HL-60 (cell line): ENCODE measurements around the gene SDF4.

Source experiments
- DNase-seq, 2 experiments: peaks; one replicate each; pipeline ENCODE4 v3.0.0-alpha.2; 2010 to 2020; ENCODE audit warnings: low read depth in 1 of 2, low spot score in 1 of 2
- H3K27ac ChIP-seq: fragments of 250-450 bp; sonication (Bioruptor Pico); replicated peaks from 2 replicates; pipeline ENCODE4 v1.5.1; 2020; ENCODE audit warnings: mild to moderate bottlenecking, moderate library complexity
- H3K27me3 ChIP-seq: fragments of 250-450 bp; sonication (Bioruptor Pico); 2 replicates; pipeline ENCODE4 v1.5.1; 2021; ENCODE audit warnings: mild to moderate bottlenecking, moderate library complexity; ENCODE audit not compliant: insufficient read depth, poor library complexity, severe bottlenecking
- H3K4me3 ChIP-seq: replicated peaks from 2 replicates; pipeline ENCODE4 v1.5.1; 2011; ENCODE audit warnings: mild to moderate bottlenecking, control low read depth, low read length; ENCODE audit not compliant: insufficient read depth
- GABPA ChIP-seq: IDR thresholded peaks from 2 replicates; pipeline ENCODE4 v1.6.1; 2012; ENCODE audit warnings: low read depth
- POLR2AphosphoS5 ChIP-seq: IDR thresholded peaks from 2 replicates; pipeline ENCODE4 v1.6.1; 2012; ENCODE audit warnings: low read depth
- SPI1 ChIP-seq: IDR thresholded peaks from 2 replicates; pipeline ENCODE4 v1.6.1; 2012; ENCODE audit warnings: low read depth, mild to moderate bottlenecking, borderline replicate concordance
- TF ChIP-seq, protein P1 (sequence below): IDR thresholded peaks from one replicate; pipeline ENCODE4 v1.5.1; 2011; ENCODE audit warnings: low read length, control low read depth, inconsistent platforms; ENCODE audit not compliant: insufficient read depth
- TF ChIP-seq, protein P2 (sequence below): IDR thresholded peaks from 2 replicates; pipeline ENCODE4 v1.6.1; 2012; ENCODE audit warnings: low read depth; ENCODE audit not compliant: insufficient replicate concordance

The SDF4 gene

DNA sequence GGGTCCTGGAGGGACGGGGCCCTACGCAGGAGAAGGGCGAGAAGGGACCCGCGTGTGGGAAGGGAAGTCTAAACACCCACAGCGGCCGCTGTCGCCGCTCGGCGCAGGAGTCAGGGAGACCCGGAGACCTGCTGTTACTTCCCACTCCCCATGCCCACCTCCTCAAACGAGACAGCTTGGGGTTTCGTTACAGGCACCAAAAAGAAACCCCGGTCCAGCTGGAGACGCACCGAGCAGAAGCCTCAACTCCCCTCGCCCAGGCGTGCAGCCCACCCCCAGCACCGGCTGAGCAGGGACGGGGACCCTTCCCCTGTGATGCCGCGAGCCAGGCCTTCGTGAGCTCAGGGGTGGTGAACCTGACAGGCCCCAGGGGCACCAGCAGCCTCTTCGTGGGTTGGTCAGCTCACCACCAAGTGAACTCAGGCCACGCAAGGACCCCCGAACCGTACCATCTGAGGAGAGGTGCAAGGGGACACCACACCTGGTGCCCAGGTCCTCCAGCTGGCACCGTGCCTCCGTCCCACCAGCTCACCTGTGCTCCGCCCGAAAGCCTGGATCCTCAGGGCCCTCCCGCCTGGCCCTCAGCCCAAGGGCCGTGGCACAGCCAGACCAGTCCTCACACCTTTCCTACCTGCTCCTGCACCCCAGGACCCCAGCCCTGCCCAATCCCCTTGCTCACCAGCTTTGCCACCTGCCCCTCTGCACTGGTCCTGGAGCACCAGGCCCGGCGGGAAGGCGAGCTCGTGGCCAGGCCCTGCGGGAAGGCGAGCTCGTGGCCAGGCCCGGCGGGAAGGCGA lies 5.0 kb downstream of the SDF4 start:
- no peak for TF ChIP-seq SPI1
- TF ChIP-seq GABPA: no peak
- no peak for TF ChIP-seq POLR2AphosphoS5
- TF ChIP-seq, protein P1, sequence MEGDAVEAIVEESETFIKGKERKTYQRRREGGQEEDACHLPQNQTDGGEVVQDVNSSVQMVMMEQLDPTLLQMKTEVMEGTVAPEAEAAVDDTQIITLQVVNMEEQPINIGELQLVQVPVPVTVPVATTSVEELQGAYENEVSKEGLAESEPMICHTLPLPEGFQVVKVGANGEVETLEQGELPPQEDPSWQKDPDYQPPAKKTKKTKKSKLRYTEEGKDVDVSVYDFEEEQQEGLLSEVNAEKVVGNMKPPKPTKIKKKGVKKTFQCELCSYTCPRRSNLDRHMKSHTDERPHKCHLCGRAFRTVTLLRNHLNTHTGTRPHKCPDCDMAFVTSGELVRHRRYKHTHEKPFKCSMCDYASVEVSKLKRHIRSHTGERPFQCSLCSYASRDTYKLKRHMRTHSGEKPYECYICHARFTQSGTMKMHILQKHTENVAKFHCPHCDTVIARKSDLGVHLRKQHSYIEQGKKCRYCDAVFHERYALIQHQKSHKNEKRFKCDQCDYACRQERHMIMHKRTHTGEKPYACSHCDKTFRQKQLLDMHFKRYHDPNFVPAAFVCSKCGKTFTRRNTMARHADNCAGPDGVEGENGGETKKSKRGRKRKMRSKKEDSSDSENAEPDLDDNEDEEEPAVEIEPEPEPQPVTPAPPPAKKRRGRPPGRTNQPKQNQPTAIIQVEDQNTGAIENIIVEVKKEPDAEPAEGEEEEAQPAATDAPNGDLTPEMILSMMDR: no peak
- TF ChIP-seq, protein P2, sequence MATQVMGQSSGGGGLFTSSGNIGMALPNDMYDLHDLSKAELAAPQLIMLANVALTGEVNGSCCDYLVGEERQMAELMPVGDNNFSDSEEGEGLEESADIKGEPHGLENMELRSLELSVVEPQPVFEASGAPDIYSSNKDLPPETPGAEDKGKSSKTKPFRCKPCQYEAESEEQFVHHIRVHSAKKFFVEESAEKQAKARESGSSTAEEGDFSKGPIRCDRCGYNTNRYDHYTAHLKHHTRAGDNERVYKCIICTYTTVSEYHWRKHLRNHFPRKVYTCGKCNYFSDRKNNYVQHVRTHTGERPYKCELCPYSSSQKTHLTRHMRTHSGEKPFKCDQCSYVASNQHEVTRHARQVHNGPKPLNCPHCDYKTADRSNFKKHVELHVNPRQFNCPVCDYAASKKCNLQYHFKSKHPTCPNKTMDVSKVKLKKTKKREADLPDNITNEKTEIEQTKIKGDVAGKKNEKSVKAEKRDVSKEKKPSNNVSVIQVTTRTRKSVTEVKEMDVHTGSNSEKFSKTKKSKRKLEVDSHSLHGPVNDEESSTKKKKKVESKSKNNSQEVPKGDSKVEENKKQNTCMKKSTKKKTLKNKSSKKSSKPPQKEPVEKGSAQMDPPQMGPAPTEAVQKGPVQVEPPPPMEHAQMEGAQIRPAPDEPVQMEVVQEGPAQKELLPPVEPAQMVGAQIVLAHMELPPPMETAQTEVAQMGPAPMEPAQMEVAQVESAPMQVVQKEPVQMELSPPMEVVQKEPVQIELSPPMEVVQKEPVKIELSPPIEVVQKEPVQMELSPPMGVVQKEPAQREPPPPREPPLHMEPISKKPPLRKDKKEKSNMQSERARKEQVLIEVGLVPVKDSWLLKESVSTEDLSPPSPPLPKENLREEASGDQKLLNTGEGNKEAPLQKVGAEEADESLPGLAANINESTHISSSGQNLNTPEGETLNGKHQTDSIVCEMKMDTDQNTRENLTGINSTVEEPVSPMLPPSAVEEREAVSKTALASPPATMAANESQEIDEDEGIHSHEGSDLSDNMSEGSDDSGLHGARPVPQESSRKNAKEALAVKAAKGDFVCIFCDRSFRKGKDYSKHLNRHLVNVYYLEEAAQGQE: no peak
- Histone ChIP-seq H3K4me3 (no peak overlapping the region), H3K27me3 (no peaks in the 10 kb centered on the region), H3K27ac (no peak overlapping the region)
- no peak for DNase-seq

DNA sequence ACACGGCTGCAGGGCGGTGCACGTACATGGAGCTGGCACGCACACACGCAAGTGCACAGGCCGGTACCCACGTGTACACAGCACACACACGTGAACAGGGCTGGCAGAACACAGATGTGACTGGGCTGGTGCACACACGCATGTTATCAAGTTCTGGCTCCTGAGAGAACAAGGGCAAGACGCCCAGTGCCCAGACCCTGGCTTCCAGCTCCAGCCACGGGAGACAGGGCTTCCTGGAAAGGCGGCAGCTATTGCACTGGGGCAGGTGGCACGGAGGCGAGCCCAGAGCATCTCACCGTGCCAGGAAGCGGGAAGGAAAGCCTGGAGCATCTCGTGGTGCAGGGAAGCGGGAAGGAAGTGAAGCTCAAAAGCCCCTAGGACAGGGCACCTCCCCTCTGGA lies 5.9 kb downstream of the SDF4 start:
- no peak for DNase-seq
- TF ChIP-seq GABPA: no peak
- TF ChIP-seq, protein P2: no peak
- no peaks in the 10 kb centered on the region for H3K27me3 ChIP-seq
- no peak overlapping the region for H3K27ac ChIP-seq
- no peak overlapping the region for H3K4me3 ChIP-seq

DNA sequence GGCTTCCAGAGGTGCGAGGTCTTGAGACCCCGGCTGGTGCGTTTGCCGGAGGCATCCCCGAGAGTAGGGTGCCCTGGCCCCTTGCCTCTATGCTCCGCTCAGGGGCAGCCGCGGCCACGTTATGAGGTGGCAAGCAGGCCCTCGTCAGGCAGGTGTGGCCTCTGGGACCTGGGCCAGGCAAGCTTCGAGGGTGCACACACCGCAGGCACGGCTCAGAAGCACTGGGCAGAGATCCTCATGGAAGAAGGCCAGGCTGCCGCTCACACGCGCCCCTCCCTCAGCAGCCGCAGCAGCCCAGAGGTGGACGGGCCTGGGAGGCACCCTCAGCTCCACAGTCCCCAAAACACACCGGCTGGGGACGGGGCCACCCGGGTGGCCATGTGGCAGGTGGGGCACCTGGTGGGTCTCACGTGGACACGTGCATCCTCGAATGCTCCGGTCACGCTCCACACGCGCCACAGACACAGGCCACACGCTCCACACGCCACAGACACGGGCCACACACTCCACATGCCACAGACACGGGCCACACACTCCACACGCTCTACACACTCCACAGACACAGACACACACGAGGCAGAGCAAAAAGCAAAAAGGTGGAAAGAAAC lies 6.5 kb downstream of the SDF4 start:
- DNase-seq: no peak
- TF ChIP-seq SPI1: no peak
- TF ChIP-seq, protein P1: no peak
- TF ChIP-seq POLR2AphosphoS5: no peak
- TF ChIP-seq, protein P2: no peak
- no peak for TF ChIP-seq GABPA
- Histone ChIP-seq H3K27ac (no peak overlapping the region), H3K27me3 (no peaks in the 10 kb centered on the region), H3K4me3 (no peak overlapping the region)
